Measurements from ENCODE around the gene ROR2. TPM values are rescaled to one million over a fixed set of nuclear protein-coding genes. Genes with fewer than 3 reads are reported as not detected.

ROR2 gene
- total RNA-seq, 1 donor, result 0.27 TPM

DNA sequence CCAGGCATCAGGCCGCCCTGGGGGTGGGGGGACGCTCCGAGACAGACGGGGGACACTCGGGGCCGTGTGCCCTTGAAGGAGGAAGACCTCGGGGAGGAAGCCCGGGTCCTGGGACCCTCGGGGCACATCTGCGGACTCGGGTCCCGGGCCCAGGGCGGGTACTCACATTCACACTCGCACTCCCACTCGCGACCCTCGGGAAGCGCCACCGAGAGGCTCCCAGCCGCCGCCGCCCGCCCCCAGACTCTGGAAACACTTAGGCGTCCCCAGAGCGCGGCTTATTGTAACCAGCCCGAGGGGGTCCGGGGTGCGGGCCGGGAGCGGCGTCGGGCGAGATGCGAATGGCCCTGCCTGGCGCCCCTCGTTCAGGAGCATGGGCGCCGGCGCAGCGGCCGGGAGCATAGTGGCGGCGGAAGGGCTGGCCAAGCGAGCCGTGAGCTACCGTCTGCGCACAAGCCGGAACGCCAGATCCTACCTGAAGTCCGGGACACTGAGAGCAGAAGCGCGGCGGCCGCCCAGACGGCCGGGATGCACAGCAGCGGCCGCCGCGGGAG lies 559 bp downstream of the ROR2 start:
- no peak for DNase-seq (ENCODE audit: low read depth in 2 of 3, low spot score in 2 of 3)

- DNase-seq (ENCODE audit: low read depth in 2 of 3, low spot score in 2 of 3), result peak in 1 of 3 donors; percentile 47
Measured at GRCh38 chr9:91948597-91949391, 1.2 kb downstream of the ROR2 start.

DNA sequence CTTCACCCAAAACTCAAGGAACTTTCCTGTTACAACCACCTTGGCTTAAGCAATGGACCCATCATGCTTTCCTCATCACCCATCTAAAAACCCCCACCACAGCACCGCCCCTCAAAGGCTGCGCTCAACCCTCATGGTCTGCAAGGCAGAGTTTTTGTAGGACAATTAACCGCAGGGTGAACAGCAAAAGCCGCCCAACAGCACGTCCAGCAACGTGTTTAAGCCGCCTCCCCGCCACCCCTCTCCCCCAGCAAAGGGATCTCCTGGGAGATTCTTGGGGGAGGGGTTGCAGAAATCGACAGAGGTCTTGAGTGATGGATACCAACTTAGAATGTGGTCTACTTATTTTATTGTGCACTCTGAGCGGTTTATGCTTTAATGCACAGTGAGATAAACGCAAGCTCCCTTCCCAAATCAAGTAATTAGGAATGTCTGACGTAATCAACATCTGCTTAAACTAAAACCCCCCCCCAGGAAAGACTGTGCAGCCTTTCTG lies 1.9 kb downstream of the ROR2 start:
- DNase-seq (ENCODE audit: low read depth in 2 of 3, low spot score in 2 of 3), result no peak

DNA sequence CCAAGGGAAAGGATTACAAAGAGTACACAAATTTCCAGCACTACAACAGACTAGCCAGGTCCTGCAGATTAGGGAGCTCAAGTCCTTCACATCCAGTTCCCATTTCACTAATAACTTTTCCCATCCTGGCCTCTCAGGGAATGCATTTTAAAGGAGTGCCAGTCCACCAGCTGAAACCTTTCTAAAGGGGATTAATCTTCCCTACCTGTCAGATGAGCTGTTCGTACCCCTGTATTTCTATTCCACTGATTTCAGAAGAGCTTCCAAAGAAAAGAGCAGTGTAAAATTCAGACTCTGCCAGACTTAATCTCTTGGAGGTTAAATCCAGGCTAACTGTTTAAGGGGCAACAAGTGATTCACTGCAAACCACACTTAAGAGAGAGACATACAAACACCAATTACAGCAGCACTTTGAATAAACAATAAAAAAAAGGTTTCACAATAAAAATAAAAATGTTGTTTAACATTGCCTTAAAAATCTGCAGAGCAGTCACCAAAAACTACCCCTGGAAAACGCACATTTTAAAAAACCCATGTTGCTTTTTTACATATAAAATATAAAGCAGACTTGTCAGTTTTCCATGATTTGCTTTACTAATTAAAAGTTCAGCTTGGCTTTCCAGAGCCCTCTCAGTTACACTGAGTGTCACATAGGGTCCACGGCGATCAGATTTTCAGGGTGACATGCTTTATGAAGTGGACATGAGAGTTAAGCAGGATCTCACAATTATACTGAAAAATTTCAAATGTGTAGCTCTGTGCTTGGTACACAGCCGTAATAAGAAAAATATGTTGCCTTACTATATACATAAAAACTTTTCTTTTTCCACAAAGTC lies 3.2 kb downstream of the ROR2 start:
- DNase-seq (ENCODE audit: low read depth in 2 of 3, low spot score in 2 of 3), result no peak

GRCh38 chr9:91946196-91946595 lies 3.8 kb downstream of the ROR2 start:
- no peak for DNase-seq (ENCODE audit: low read depth in 2 of 3, low spot score in 2 of 3)

- no peak for DNase-seq (ENCODE audit: low read depth in 2 of 3, low spot score in 2 of 3)
Measured at GRCh38 chr9:91945277-91946085, 4.5 kb downstream of the ROR2 start.

DNA sequence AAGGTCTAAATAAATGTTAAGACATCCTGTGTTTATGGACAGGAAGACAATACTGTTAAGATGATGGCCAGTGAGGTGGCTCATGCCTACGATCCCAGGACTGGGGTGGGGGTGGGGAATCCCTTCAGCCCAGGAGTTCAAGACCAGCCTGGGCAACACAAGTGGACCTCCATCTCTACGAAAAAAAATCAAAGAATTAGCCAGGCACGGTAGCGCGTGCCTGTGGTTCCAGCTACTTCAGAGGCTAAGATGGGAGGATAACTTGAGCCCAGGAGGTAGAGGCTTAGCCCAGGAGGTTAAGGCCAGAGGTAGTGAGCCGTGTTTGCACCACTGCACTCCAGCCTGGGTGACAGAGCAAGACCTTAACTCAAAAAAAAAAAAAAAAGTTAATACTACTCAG lies 5.3 kb downstream of the ROR2 start:
- no peak for DNase-seq (ENCODE audit: low read depth in 2 of 3, low spot score in 2 of 3)

DNA sequence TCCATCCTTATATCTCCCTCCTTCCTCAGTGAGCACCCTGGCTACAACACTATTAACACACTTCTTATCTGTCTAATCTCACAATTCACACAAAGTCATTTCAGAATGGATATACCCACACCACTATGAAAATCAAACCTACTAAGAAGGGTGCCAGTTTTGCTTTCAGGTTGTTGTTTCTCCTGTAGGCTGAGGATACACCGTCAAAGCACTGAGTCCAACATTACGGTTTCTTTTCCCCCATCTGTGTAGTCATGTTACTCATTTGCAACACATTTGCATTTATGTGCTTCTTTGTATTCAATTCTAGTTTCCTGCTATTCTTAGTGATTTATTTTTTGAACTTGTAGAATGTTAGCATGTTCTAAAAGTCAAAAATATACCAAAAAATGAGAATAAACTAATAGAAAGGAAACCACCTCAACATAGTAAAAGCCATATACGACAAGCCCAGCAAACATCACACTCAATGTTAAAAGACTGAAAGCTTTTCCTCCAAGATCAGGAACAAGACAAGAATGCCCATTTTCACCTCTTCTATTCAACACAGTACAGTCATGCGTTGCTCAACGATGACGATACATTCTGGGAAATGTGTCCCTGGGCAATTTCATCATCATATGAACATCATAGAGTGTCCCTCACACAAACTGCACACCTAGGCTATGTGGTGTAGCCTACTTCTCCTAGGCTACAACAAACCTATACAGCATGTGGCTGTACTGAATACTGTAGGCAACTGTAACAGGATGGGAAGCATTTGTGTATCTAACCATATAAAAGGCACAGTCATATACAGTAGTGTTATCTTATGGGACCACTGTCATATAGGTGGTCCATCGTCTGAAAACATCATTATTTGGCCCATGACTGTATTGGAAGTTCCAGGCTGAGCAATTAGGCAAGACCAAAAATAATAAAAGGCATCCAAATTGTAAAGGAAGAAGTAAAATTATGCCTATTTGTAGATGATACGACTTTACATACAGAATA lies 6.3 kb downstream of the ROR2 start:
- no peak for DNase-seq (ENCODE audit: low read depth in 2 of 3, low spot score in 2 of 3)

GRCh38 chr9:91942201-91942600 lies 7.8 kb downstream of the ROR2 start:
- no peak for DNase-seq (ENCODE audit: low read depth in 2 of 3, low spot score in 2 of 3)

- no peak for DNase-seq (ENCODE audit: low read depth in 2 of 3, low spot score in 2 of 3)
Measured at GRCh38 chr9:91939978-91940377, 10.1 kb downstream of the ROR2 start.

DNA sequence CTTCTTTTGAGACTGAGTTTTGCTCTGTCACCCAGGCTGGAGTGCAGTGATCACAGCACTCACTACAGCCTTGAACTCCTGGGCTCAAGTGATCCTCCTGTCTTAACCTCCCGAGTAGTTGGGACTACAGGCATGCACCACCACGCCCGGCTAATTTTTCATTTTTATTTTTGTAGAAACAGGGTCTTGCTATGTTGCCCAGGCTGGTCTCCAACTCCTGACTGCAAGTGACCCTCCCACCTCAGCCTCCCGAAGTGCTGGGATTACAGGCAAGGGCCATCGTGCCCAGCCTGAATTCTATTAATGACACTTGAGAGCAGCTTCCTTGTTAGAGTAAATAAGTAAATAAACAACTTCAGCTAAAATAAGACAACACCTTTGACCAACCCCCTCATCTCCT lies 12.3 kb downstream of the ROR2 start:
- DNase-seq (ENCODE audit: low read depth in 2 of 3, low spot score in 2 of 3), result no peak

DNA sequence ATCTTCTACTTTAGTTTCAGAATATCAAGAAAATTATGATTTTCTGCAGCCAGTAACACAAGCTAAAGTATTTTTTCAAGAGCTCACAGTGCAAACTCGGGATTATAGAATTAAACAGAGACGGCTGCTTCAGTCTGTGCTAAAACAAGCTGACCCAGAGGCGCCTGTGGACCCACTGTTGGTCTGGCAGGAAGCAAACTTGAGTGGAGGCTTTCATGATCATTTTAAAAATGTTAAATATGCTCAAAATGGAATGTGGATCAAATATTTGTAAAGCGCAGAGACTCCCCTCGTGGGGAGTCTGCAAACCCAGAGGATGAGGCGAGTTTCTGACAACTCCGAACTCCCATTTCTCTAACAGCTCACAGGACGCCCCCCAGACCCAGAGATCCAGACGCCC lies 13.0 kb downstream of the ROR2 start:
- DNase-seq (ENCODE audit: low read depth in 2 of 3, low spot score in 2 of 3), result no peak

- no peak for DNase-seq (ENCODE audit: low read depth in 2 of 3, low spot score in 2 of 3)
Measured at GRCh38 chr9:91935805-91936514, 14.1 kb downstream of the ROR2 start.

DNA sequence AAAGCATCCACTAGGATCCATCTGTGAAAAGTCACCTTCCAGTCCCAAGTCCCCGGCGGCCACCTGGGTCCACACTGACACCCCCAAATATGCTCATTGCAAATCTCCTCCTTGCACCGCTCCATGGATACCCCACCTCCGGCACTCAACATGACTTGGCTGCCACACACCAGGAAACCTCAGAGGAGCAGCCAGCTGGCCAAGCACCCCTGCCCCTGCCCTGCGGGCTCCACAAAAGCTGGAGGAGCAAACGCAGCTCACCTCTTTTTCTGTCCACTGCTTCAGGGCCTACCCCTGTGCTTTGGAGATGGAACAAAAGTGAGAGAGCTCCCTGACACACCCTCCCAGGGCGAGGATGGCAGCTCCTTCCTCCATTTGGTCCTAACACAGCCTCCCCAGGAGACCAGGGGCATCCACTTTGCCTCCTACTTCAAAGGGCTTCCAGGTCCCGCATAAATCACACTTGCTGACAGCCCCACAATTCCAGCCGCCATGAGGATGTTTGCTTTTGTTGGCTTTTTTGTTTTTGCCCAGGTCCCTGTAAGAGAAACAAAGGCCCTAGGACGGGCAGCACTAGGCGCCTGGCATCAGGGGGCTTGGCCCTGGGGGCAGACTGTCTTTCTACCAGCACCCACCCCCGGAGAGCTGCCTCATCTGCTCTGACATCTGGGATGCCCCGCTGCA lies 14.8 kb downstream of the ROR2 start:
- no peak for DNase-seq (ENCODE audit: low read depth in 2 of 3, low spot score in 2 of 3)

DNA sequence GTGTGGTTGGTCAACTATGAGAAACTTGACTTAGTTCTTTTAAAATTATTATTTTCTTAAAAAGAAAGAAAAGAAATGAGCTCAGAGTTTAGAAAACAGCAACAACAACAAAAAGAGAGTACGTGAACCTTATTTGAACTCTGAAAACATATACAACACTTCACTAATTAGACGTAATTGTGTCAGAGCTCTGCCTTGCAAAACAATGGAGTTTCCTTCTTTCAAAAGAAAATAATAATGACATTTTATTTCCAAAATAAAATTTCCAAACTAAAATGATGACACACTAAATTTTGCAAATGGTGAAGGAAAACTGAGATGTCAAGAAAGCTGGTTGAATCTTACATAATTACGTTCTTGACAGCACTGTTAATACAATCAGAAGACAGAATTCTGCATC lies 15.4 kb downstream of the ROR2 start:
- DNase-seq (ENCODE audit: low read depth in 2 of 3, low spot score in 2 of 3), result no peak

DNA sequence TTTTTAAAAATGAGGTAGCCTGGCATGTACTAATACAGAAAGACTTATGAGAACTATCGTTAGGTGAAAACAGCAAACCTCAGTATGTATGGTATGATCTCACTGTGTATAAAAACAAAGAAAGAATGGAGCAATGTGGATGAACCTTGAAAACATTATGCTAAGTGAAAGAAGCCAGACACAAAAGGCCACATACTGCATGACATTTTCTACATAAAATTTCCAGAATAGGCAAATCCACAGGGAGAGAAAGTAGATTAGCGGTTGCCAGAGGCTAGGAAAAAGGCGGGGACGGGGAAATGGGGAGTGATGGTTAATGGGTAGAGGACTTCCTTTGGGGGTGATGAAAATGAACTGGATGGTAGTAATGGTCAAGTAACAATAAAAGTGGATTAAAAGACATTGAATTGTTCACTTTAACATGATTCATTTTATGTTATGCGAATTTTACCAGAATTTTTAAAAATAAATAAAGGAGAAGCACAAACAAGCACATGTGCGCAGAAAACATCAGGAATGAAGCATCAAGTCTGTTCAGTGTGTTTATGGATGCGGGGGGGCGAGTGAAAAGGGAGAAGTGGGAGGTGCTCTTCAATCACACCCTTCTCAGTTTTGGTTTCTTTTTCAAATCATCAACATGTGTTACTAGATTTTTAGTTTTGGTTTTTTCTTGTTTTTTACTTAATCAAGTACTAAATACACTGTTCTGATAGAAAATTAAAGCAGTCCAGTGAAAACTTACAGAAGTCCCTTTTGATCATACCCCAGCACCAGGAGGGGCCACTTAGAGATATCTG lies 16.3 kb downstream of the ROR2 start:
- DNase-seq (ENCODE audit: low read depth in 2 of 3, low spot score in 2 of 3), result no peak

GRCh38 chr9:91930475-91930874 lies 19.6 kb downstream of the ROR2 start:
- peak in 1 of 3 donors; percentile 27 for DNase-seq (ENCODE audit: low read depth in 2 of 3, low spot score in 2 of 3)
